Hepatocyte (in vitro differentiated cells): Measurements from ENCODE around the gene ACTG1.

Source experiments
- CTCF ChIP-seq: fragments of 200-600 bp; sonication (generic); IDR thresholded peaks from 2 replicates; pipeline ENCODE4 v1.5.1; 2016; ENCODE audit warnings: antibody characterized with exemption, mild to moderate bottlenecking; ENCODE audit not compliant: poor library complexity
- EZH2 ChIP-seq: fragments of 200-600 bp; sonication (generic); IDR thresholded peaks from 2 replicates; pipeline ENCODE4 v1.6.1; 2016; ENCODE audit warnings: antibody characterized with exemption, mild to moderate bottlenecking, borderline replicate concordance

- no peak for TF ChIP-seq CTCF
- no peak for TF ChIP-seq EZH2
These were observed 2.3 kb upstream of the ACTG1 start for GRCh38 chr17:81514739-81515529.
